ENCODE results near the gene KIAA1217. TPM values are rescaled to one million over a fixed set of nuclear protein-coding genes. Genes with fewer than 3 reads are reported as not detected.

The KIAA1217 gene
- polyA plus RNA-seq, 3 donors: not detected

- Histone ChIP-seq H4K20me1 (ENCODE audit: insufficient read depth, low read length) (no peaks in the 10 kb centered on the region), H3K79me2 (ENCODE audit: insufficient read depth, low read length) (no peaks in the 10 kb centered on the region), H3K4me3 (replicated peaks in 1 of 3; ENCODE audit: low read depth in 2 of 3, low read length in 3 of 3) (no peak overlapping the region), H3K9ac (ENCODE audit: insufficient read depth, low read length, poor library complexity, severe bottlenecking) (no peak overlapping the region), H3K4me2 (replicated peaks; ENCODE audit: extremely low read depth, low read length, poor library complexity, severe bottlenecking) (no peak overlapping the region), H3K36me3 (replicated peaks in 1 of 2; ENCODE audit: control insufficient read depth in 1 of 2, insufficient read depth in 2 of 2, low read length in 2 of 2) (no peaks in the 10 kb centered on the region), H3K4me1 (ENCODE audit: control insufficient read depth in 1 of 2, insufficient read depth in 2 of 2, low read length in 2 of 2) (no peaks in the 10 kb centered on the region), H3K27ac (ENCODE audit: low read depth in 1 of 2, low read length in 2 of 2) (no peak overlapping the region), H3K9me3 (replicated peaks in 1 of 2; ENCODE audit: control insufficient read depth in 1 of 2, insufficient read depth in 1 of 2, low read length in 2 of 2) (no peaks in the 10 kb centered on the region), H2AFZ (ENCODE audit: insufficient read depth, low read depth, low read length, poor library complexity, severe bottlenecking) (no peak overlapping the region), H3K27me3 (ENCODE audit: control insufficient read depth in 2 of 2, insufficient read depth in 2 of 2, low read length in 2 of 2) (no peaks in the 10 kb centered on the region)
- Mint-ChIP-seq H3K27me3 (ENCODE audit: low read depth in 3 of 3) (peaks cover 5 to 15% (median 6%) of the 10 kb centered on the region in 3 donors), H3K4me3 (no peak overlapping the region), H3K4me1 (no peaks in the 10 kb centered on the region), H3K9me3 (peaks cover 0 to 1% (median 0%) of the 10 kb centered on the region in 7 donors), H3K36me3 (no peaks in the 10 kb centered on the region), H3K27ac (no peak overlapping the region)
- no peak for DNase-seq
- TF ChIP-seq CTCF (IDR thresholded peaks at IDR 0.05): no peak
- 86% methylated on average over 1 of the region's 7 CpGs for WGBS (ENCODE audit: insufficient coverage)
- intact Hi-C loops (cut with micrococcal nuclease): no loop called here
These were observed 26.5 kb downstream of the KIAA1217 start for GRCh38 chr10:24235471-24235870.

GRCh38 chr10:24237801-24238395 lies 29.0 kb downstream of the KIAA1217 start:
- no peak overlapping the region for H3K4me2 ChIP-seq (replicated peaks; ENCODE audit: extremely low read depth, low read length, poor library complexity, severe bottlenecking)
- H3K27me3 Mint-ChIP-seq (ENCODE audit: low read depth in 3 of 3): peaks cover 5 to 15% (median 6%) of the 10 kb centered on the region in 3 donors

More at GRCh38 chr10:24237801-24238395, 29.0 kb downstream of the KIAA1217 start:
- no peaks in the 10 kb centered on the region for H3K36me3 Mint-ChIP-seq
- DNase-seq: no peak
- intact Hi-C loops (cut with micrococcal nuclease): no loop called here
- H3K79me2 ChIP-seq (ENCODE audit: insufficient read depth, low read length): no peaks in the 10 kb centered on the region
- no peak overlapping the region for H3K4me3 ChIP-seq (replicated peaks in 1 of 3; ENCODE audit: low read depth in 2 of 3, low read length in 3 of 3)
- peak overlapping the region in 1 of 2 donors; percentile 0 for H3K4me3 Mint-ChIP-seq
- H2AFZ ChIP-seq (ENCODE audit: insufficient read depth, low read depth, low read length, poor library complexity, severe bottlenecking): no peak overlapping the region
- H3K9me3 Mint-ChIP-seq: peaks cover 0 to 2% (median 0%) of the 10 kb centered on the region in 7 donors
- no peaks in the 10 kb centered on the region for H3K27me3 ChIP-seq (ENCODE audit: control insufficient read depth in 2 of 2, insufficient read depth in 2 of 2, low read length in 2 of 2)
- no peak overlapping the region for H3K27ac ChIP-seq (ENCODE audit: low read depth in 1 of 2, low read length in 2 of 2)
- no peaks in the 10 kb centered on the region for H3K9me3 ChIP-seq (replicated peaks in 1 of 2; ENCODE audit: control insufficient read depth in 1 of 2, insufficient read depth in 1 of 2, low read length in 2 of 2)
- TF ChIP-seq CTCF (IDR thresholded peaks at IDR 0.05): no peak
- no peaks in the 10 kb centered on the region for H3K4me1 ChIP-seq (ENCODE audit: control insufficient read depth in 1 of 2, insufficient read depth in 2 of 2, low read length in 2 of 2)
- no peaks in the 10 kb centered on the region for H3K36me3 ChIP-seq (replicated peaks in 1 of 2; ENCODE audit: control insufficient read depth in 1 of 2, insufficient read depth in 2 of 2, low read length in 2 of 2)
- no peaks in the 10 kb centered on the region for H3K4me1 Mint-ChIP-seq
- no peaks in the 10 kb centered on the region for H4K20me1 ChIP-seq (ENCODE audit: insufficient read depth, low read length)
- H3K27ac Mint-ChIP-seq: no peak overlapping the region
- WGBS (ENCODE audit: insufficient coverage): 62% methylated on average over 7 of the region's 9 CpGs
- no peak overlapping the region for H3K9ac ChIP-seq (ENCODE audit: insufficient read depth, low read length, poor library complexity, severe bottlenecking)
